SKM-1 (cell line): ENCODE data around the gene UNC5B.
"Not testable (repeated sequence)": the region's sequence is repeated elsewhere in the genome, so short reads cannot be mapped to it uniquely, and the experiment has no call there.

ENCODE experiments used
- DNase-seq: peaks from one replicate; lab custom pipeline; 2025; ENCODE audit not compliant: unreplicated experiment; lab: John Stamatoyannopoulos, UW

UNC5B gene

DNA sequence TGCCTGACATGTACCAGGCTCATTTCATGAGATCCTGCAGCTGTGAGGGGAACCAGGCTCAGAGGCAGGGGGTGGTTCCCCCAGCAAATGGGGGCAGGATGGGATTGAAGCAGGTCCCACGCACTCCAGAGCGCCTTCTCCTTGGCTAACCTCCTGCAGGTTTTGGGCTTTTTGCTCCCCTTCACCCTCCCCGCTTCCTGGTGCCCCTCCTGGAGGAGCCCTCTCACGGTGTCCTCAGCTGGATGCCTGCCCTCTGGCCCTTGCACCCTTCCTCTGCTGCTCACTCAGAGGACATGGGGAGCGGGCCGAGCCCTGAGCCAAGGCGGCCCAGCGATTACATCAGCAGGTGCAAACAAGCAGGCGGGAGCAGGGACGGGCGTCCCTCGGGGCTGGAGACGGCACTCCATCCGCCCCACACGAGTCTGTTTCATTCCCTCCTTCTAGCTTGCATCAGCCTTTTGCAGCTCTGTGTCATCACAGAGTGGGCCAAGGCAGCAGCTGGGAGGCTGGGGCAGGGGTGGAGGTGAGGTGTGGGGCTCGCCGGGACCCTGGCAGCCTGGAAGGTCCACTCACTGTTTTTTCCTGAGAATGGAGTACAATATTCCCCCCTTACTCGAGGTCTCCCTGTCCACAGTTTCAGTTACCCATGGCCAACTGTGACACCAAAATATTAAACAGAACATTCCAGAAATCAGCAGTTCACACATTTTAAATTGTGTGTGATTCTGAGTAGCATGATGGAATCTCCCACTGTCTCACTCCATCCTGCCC is 54.0 kb downstream of the UNC5B start:
- no peak for DNase-seq

DNA sequence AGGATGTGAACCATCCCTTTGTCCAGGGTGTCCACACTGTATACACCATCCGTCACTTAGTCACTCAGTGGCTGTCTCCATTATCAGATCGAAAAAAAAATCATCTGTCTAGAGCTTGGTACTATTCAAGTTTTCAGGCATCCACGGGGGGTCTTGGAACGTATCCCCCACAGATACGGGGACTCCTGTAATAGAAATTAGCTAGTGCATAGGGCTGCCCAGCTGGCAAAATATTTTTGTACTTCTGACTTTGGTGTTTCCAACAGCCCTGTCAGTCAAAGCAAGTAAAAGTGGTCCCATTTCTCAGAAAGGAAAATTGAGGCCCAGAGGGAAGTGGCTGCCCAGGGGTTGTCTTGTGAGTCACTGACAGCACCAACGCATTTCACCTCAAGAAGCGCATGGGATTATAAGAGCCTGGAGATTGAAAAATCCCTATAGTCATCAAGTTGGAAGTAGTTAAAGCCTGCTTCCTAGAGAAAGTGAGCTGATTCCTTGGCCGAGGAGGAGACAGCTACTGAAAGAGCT is 54.6 kb downstream of the UNC5B start:
- no peak for DNase-seq

DNA sequence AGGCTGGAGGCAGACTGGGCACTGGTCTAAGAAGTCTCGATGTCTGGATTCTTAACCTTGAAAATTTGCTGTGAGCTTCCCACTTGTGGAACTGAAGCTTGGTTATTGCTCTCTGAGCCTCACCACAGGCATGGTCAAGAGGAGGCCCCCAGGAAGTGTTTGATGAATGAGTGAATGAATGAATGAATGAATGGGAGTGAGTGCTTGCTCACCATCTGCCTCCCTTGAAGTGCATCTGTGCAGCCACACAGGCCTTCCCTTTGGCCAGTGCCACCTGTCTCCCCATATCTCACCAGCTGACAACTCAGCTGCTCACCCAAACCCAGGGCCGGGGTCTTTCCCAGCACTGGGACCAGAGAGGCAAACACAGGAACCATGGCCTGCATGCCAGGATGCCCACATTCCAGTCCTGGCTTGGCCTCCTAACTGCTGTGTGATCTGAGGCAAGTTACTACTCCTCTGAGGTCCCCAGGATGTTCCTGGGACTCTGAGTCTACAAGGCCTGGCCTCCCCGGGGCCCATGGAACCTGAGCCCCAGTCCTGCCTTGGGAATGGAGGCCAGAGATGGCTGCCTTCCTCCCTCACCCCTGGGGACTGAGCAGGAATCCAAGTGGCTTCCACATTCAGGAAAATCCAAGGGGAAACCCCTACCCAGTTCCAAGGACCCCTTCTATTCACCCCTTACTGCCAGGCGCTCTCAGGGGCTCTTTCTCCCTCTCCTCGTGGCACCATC is 55.3 kb downstream of the UNC5B start:
- DNase-seq, result no peak

DNA sequence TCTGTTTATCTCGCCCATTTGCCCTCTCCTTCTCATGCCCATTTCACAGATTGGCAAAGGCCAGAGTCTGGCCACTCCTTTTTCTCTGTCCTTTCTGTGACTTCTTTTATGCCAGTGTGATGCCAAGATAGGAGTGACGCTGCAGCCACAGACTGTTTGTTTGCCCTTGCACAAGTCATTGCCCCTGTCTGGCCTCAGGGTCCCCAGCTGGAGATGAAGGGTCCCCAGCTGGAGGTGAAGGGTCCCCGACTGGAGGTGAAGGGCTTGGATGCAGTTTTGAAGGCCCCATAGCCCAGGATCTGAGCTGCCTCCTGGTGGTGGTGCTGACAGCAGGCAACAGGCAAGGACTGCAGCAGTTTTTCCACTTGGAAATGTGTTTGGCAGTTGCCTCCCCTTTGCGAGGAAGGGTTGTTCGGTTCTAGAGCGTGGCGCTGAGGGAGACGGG is 55.9 kb downstream of the UNC5B start:
- DNase-seq, result no peak

DNA sequence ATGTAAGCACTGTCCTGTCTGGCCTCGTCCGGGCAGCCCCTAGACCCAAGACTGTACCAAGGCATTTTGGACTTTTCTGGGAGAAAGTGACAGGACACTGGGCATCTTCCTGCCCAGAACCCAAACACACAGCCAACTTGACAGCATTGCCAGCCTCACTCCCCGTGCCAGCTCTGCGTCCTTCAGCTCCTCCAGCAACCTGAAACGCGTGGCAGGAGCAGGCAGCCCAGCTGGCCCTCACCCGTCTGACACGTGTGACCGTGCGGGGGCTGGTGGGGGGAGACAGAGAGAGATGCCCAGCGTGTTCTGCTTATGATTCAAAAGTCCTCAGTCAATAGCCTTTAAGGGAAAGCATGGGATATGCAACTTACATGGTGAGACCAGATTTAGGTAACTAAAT is 56.4 kb downstream of the UNC5B start:
- DNase-seq, result no peak

DNA sequence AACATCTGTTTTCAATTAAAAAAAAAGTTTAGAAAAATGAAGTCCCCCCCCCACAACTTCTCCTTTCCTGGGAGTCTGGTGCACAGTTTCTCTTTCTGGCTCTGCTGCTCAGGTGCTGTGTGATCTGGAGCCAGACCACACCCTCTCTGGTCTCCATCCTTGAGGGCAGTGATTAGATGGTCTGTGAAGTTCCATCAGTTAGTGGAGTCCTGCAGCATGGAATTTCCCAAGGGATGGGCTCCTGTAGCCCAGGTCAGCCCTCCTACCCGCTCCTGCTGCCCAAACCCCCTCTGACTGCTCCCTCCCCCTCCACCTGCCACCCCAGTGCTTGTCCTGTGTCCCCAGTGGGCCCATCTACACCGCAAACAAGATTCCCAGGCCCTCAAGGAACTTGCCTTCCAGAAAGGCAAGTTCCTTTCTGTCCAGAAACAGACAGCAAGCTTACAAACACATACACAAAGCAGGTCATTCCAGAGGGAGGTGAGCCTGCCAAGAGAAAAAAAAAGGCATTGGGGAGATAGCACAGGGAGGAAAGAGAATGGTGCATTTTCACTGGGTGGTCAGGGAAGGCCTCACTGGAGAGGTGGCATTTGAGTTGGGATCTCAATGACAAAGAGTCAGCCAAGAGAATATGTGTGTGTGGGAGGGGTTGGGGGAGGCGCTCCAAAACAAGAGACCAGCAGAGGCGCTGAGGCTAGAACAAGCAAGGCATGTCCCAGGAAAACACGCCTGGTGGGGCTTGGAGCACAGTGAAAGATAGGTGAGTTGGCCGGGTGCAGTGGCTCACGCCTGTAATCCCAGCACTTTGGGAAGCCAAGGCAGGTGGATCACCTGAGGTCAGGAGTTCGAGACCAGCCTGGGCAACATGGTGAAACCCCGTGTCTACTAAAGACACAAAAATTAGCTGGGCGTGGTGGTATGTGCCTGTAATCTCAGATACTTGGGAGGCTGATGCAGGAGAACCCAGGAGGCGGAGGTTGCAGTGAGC is 57.2 kb downstream of the UNC5B start:
- no peak for DNase-seq

DNA sequence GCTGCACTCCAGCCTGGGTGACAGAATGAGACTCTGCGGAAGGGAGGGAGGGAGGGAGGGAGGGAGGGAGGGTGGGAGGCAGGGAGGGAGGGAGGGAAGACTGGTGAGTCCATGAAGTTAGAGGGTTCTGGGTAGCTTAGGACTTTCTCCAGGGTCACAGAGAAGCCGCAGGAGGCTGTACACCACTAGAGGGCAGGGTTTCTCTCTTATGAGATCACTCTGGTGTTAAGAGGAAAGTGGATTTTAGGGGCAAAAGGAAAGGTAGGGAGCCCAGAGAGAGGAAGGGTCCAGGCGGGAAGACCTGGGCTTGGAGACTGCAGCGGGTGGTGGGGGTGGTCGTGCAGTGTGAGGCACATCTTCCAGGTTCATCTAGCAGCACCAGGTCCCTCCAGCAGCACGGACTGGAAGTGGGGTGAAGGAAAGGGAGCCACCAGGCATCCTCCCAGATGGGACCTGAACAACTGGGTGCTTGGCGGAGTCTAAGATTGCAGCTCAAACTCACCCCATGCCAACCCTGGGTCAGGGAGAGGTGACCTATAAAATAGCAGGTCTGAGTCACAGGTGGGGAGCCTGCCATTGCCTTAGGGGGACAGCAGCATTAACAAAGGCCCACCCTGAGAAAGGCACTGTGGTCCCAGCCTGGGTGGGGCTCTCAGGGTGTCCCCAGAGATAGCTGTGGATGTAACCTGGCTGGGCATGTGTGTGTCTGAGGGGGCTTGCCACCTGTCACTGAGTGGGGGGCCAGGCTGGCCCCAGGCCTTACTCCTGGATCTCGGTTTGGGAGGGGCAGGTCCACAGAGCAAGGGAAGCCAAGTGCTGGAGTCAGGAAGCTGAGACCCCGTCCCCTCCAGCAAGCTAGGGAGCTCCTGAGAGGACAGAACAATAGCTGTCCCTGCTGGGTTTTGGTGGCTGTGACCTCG is 58.2 kb downstream of the UNC5B start:
- peak; percentile 79 for DNase-seq

DNA sequence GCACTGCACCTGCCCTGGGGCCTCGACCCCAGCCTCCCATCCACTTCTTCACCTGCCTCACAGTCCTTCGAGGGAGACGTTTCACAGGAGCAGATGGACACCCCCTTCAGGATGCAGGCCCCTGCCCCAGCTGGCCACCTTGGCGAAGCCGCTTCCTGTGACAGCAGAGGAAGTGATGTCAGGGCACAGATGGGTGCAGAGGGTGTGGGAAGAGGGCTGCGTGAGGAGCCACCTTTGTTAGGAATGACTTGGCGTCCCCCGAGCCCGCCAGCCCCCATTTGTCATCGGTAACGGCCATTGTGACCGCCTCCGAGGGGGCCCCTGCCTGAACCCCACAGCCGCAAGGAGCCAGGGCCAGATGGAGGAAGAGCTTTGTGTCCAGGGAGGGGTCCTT is 59.3 kb downstream of the UNC5B start:
- DNase-seq, result no peak

DNA sequence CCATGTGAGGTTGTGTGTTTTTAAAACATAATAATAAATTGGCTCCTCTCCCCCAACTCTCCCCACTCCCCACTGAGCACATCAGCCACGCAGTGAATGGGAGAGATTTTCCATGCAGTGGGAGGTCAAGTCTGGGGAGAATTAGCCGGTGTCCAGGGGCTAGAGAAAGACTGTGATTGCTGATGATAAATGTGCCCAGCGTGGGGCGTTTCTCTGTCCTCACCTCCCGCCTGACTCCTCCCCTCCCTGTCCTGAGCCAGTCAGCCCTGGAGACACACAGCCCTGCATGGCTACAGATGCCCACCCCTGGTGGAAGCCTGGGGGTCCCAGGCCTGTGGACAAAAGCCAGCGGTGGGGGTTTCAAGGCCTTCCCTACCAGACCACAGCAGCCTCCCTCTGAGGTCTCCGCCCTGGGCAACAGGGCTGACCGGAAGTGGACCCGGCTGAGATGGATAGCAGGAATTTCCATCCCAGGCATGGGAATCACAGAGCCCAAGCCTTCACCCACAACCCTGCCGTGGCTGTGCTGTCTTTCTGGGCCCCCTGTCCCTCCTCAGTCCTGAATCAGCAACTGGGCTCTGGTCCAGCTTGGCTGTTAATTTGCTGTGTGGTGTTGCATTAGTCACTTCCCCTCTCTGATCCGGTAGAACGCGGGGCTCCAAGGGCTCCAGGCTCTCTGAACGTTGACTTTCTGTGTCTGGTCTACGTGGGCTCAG is 59.8 kb downstream of the UNC5B start:
- no peak for DNase-seq

DNA sequence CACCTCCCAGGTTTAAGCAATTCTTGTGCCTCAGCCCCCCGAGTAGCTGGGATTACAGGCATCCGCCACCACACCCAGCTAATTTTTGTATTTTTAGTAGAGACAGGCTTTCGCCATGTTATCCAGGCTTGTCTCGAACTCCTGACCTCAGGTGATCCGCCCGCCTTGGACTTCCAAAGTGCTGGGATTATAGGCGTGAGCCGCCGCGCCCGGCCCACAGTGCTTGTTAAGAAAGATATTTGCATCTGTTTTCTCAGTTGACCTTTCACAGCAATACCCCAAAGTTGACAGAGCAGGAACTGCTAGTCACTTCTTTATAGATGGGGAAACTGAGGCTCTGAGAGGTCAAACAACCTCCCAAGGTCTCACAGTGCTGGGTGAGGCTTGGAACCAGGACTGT is 60.6 kb downstream of the UNC5B start:
- not testable (repeated sequence) for DNase-seq

DNA sequence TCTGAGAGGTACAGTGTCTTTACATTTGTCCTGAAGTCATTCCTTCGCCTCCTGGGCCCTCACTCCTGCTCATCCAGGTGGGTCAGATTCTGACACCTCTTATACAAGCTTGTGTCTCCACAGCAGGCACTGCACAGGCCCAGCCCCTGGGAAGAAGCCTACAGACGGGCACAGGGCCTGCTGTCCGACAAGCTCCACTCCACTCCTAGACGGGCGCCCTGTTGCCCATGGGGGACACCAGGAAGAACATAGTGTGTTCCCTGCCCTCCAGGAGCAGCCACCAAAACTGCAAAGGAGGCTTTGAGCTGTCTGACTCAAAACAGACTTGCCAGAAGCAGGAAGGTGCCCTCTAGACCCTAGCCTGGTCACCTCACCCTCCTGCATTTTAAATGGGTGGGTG is 61.1 kb downstream of the UNC5B start:
- DNase-seq, result no peak

DNA sequence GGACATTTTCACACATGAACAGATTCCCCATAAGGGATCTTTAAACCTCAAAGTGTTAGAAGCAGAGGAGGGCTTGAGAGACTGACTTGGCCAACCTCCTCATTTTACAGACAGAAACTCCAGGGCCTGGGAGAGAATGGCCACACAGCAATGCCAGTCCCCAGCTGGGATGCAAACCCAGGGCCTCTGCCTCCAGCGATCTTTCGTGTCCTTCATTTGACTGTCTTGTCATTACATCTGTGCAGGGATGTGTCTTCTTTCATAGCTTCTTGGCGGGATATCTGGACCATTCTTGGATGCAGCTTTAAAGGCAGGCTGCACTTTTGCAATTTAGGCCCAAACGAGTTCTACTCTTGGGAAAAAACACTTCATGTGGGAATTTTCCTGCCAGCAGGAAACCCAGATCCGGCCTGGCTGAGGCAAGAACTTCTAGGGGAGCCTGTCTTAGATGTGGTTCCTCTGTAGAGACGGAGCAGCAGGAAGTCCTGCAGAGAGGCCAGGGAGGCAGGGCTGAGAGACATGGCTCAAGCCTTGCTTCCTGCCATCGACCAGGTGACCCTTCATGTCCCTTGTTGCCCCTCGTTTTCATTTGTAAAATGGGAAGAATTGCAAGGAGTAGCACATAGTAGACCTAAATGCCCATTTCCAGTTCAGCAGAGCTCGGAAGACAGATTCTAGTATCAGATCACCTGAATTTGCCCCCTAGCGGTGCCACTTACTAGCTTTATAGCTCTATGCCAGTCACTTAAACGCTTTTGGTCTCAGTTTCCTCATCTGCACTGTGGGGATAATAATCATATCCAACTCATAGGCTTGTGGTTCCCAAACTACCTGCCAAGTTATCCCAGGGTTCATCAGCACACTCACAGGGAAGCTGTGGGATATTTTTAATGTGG is 62.8 kb downstream of the UNC5B start:
- peak; percentile 14 for DNase-seq

DNA sequence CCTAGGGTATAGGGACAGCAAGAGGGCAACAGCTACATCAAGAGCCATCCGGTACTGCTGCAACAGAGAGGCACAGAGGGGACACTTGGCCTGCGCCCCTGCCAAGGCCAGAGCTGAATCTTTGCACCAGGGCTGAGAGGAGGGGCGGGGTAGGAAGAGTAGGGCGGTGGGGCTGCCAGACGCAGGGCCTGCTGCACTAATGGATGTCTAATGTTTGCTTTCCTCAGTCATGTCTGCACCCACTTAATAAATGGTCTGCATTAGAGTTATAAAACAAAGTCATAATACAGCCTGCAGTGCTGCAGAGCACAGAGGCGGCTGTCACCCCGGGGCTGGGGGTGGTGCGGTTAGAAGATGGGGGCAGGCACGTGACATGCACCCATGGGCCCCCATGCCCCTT is 64.5 kb downstream of the UNC5B start:
- no peak for DNase-seq

DNA sequence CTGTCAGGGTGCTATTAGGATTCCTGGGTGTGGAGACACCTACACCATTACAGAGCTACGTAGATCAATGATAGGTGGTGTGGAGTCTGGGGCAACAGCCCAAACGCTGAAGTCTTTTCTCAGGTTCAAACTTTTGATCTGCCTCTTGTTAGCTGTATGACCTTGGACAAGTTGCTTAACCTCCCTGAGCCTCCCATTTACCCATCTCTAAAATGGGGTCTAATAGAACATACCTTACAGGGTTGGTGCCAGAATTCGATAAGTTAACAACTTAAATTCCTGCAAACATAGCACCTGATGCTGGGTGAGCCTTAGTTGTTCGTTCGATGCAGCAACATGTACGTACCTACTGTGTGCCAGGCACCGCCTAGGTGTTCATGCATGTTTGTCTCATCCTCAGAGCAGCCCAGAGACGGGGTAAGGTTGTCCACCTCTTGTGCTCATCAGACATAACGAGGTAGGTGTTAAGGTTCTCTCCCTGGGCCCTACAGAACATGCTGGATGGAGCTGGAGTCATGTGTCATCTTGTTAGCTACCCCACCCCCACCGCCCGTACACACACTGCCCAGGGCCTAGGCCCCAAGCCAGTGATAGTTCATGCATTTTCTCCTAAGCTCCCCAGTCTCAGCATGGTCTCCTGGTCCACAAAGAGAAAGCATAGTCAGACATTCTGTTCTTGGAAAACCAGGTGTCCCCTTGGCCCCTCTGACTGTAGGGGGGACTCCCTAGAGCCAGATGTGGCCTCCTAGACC is 65.7 kb downstream of the UNC5B start:
- DNase-seq, result no peak

DNA sequence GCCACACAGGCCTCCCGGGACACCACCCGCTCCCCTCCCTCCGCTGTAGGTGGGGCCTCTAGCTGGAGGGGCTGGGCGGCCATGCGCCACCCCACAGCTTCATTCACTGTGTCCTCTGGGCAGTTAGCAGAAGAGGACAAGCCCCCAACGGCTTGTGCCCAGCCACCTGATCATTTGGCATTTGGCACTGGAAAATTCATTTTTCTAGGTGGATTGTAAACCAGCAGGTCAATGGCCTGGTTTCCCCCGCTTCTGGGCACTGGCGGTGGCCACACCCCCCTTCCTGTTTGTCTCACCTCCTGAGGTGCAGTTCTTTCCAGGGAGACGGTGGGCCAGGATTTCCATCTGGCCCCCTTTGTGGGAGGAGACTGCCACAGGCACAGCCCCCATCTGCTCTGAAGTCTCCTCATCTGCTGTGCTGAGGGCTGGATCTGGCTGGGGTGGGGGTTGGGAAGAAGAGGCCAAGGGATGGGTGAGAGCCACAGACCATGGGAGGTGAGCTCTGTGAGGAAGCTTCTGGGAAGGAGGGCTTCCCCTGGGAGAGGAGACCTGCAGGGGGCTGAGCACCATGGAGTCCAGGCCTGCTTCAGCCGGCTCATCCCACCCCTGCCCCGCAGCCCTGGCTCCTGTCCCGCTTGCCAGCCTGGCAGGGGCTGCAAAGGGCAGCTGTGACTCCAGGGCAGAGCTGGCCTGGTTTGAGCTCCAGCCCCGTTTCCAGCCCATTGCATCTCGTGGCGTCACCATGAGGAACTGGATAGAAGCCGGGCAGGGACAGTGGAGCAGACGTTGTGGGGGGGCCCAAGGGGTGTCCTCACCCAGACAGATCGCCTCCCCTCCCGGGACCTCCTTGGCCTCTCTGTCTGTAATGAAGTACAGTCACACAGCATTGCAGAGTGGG is 66.6 kb downstream of the UNC5B start:
- DNase-seq, result no peak

DNA sequence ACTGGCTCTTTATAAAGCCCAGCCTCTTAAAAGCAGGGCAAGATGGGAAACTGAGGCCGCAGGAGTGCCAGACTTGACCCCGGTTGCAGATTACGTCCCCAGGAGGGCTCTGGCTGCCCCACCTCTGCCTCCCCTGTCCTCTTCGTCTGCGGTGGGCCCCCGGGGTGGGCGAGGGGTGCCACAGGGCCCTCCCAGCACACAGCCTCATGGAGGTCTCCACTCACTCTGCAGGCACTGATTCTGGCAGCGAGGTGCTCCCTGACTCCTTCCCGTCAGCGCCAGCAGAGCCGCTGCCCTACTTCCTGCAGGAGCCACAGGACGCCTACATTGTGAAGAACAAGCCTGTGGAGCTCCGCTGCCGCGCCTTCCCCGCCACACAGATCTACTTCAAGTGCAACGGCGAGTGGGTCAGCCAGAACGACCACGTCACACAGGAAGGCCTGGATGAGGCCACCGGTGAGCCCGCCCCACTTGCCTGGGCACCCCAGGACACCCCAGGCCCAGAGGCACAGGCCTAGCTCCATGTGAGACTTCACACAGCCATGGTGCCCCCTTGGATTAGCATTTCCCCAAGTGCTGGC is 67.3 kb downstream of the UNC5B start:
- no peak for DNase-seq
